Muscle of arm (tissue), 12 donors: ENCODE data around the gene NUDT6. TPM values are rescaled to one million over a fixed set of nuclear protein-coding genes. Genes with fewer than 3 reads are reported as not detected.

Experiments used
- polyA plus RNA-seq, 12 donors: library from polyadenylated mRNA; unstranded; fragments of 120-200 nt; gene quantifications; one replicate each; pipeline ENCODE4 v1.2.1, GENCODE V29; 2013; ENCODE audit not compliant: insufficient read length in 12 of 12

NUDT6 gene
- polyA plus RNA-seq, 12 donors = 6.5 to 13.9 (median 10.0) TPM; not detected in 1

Other genes with a start within 250 kb of the NUDT6 start
- gene BBS12, start 189.9 kb downstream of the NUDT6 start, polyA plus RNA-seq = 1 to 10 TPM in 11 of 12 donors, not detected in 1; 3.4 to 6.4 (median 4.5) TPM
- 10 to 100 TPM in 5 of 12 donors, 1 to 10 TPM in 6, not detected in 1; 6.8 to 12.5 (median 9.7) TPM for gene FGF2, start 95.8 kb downstream of the NUDT6 start, polyA plus RNA-seq